NCI-H2171 treated with DMSO at 0.1 percent for 48 hours (cell line): ENCODE measurements around the gene CAPN5.
A peak's percentile ranks its signal among the peaks of the same experiment; 100 is the strongest.
"Not testable (repeated sequence)": the region's sequence is repeated elsewhere in the genome, so short reads cannot be mapped to it uniquely, and the experiment has no call there.

Experiments used
- DNase-seq: peaks from one replicate; lab custom pipeline; 2025; lab: John Stamatoyannopoulos, UW

Gene CAPN5

GRCh38 chr11:77044356-77044755, 22.4 kb upstream of the CAPN5 start:
- DNase-seq = no peak

- no peak for DNase-seq
Observed at GRCh38 chr11:77044886-77045285, 21.9 kb upstream of the CAPN5 start.

DNA sequence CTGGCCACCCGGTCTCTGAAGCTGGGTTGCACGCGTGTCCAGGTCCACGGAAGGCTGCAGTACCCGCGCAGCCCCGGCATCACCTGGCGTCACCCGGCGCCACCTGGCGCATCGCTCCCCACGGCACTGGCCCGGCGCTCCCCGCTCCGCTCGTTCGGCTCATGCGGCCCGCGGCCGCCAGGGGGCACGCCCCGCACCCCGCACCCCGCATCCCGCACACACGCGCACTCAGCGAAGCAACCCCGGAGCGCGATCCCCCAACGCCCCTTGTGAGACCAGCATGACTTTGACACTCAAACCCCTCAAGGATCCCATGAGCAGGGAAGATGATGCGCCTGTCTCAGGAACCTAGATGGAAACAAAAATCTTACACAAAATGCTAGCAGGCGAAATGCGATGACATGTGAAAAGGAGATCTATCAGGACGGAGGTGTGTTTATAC, 20.7 kb upstream of the CAPN5 start:
- no peak for DNase-seq

GRCh38 chr11:77047007-77047927, 19.5 kb upstream of the CAPN5 start:
- peak; percentile 91 for DNase-seq

- DNase-seq = not testable (repeated sequence)
Observed at GRCh38 chr11:77047928-77048446, 18.8 kb upstream of the CAPN5 start.

- DNase-seq = no peak
Observed at GRCh38 chr11:77049026-77049425, 17.7 kb upstream of the CAPN5 start.

DNA sequence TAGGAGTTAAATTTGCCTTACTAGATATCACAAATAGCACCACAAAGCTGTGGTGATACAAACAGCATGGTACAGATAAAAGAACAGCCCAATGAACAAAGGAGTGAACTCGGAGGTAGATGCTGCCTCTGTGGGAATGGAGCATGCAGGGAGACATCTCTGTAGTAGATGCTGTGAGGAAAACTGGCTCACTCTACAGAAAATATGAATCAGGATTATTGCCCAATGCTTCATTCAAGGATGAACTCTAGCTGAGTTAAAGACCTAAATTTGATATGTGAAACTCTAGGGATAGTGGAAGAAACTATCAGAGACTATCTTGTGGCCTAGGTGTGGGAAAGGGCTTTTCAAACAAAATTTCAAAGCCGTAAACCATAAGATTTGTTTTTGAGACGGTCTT, 15.3 kb upstream of the CAPN5 start:
- DNase-seq = no peak

GRCh38 chr11:77052518-77052917, 14.3 kb upstream of the CAPN5 start:
- no peak for DNase-seq

- no peak for DNase-seq
Observed at GRCh38 chr11:77053217-77054015, 13.4 kb upstream of the CAPN5 start.

GRCh38 chr11:77054084-77054483, 12.7 kb upstream of the CAPN5 start:
- DNase-seq = no peak

GRCh38 chr11:77055101-77055561, 11.6 kb upstream of the CAPN5 start:
- DNase-seq = no peak

DNA sequence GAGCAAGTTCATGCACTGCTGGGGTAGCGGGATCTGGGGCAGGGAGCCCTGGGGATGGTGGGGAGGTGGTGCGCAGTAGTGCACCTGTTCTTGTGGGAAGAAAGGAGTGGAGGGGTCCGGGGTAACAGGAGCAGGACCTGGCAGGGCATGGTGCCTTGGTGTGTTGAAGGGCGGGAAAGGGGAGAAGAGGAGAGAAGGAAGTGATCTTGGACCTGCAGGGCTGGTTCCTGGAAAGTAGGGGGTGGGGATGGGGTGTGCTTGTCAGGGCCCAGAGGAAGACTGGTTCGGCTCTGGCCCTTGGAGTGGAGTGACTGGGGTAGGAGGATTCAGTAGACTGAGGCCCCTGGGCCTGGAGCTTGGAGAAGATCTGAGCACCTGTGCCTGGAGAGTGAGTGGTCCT, 10.9 kb upstream of the CAPN5 start:
- no peak for DNase-seq

DNA sequence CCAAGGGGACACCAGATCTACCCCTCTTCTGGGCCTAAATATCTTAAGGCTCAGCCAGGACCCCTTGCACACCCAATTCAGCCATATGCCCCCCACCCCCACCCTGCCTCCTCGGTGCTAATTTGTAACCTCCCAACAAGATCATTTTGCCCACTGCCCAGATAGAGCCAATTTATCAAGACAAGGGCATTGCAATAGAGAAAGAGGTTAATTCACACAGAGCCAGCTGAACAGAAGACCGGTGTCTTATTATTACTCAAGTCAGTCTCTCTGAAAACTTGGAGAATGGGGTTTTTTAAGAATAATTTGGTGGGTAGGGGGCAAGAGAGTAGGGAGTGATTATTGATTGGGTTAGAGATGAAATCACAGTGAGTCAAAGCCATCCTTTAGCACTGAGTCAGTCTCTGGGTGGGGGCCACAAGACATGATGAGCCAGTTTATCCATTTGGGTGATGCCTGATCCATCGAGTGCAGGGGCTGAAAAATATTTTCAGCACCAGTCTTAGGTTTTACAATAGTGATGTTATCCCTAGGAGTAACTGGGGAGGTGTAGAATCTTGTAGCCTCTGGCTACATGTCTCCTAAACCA, 9.9 kb upstream of the CAPN5 start:
- DNase-seq = no peak

DNA sequence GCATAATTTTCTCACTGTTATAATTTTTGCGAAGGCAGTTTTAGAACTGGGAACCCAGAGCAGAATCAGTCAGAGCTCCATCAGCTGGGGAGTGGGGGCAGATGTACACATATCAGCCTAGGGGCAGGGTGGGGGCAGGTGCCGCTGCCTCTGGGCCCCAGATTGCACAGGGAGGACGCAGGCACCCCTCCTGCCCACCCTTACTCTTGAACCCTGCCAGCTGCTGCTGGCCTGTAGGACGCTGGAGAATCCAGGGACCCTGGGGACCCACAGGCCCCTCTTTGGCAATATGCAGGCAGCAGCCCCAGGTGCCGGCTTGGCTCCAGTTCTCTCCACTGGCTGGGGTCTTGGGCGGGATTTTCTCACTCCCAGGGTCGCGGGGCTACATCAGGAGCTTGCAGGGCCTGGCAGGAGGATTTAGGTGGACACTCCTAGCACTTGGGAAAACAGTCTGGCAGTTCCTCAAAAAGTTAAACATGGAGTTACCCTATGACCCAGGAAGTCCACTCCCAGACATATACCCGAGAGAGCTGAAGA, 8.8 kb upstream of the CAPN5 start:
- DNase-seq = no peak

GRCh38 chr11:77058900-77059299, 7.9 kb upstream of the CAPN5 start:
- no peak for DNase-seq

DNA sequence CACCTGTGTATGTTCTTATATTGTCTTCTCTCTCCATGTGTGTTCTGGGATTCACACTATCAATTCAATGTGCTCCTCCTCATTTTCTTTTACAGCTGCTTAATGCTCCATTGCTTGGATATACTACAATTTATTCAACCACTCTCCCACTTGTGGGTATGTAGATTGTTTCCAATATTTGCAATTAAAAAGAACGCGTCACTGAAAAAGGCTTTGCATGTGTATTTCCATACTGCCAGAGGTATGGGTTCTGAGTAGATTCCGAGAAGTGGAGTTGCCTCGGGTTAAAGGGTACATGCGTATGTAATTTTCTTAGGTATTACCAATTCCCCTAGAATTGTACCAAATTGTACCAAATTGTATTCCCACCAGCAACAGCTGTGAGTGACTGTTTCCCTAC, 7.0 kb upstream of the CAPN5 start:
- DNase-seq = no peak

DNA sequence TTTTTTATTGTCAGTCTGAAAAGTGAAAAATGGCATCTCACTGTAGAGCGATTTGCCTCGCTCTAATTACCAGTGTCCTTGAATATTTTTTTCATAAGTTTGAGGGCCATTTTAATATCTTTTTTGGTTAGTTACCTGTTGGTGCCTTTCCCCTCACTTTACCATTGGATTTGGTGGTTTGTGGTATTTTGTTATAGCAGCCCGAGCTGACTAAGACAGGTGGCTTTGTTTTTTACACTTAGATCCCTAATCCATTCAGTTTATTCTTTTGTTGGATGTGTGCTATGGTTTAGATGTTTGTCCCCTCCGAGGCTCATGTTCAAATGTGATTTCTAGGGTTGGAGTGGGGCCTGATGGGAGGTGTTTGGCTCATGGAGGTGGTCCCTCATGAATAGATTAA, 6.5 kb upstream of the CAPN5 start:
- DNase-seq = no peak

DNA sequence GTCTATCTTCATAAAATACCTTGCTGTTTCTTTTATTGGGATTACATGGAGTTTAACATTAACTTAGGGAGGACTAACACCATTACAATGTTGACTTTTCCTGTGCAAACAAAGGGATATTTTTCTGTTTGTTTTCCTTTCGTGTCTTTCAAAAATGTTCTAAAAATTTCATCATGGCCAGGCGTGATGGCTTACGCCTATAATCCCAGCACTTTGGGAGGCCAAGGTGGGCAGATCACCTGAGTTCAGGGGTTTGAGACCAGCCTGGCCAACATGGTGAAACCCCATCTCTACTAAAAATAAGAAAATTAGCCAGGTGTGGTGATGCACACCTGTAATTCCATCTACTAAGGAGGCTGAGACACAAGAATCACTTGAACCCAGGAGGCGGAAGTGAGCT, 5.5 kb upstream of the CAPN5 start:
- not testable (repeated sequence) for DNase-seq

- no peak for DNase-seq
Observed at GRCh38 chr11:77062924-77063323, 3.8 kb upstream of the CAPN5 start.

GRCh38 chr11:77063407-77063806, 3.4 kb upstream of the CAPN5 start:
- DNase-seq = no peak

- no peak for DNase-seq
Observed at GRCh38 chr11:77063861-77064260, 2.9 kb upstream of the CAPN5 start.

GRCh38 chr11:77064648-77065217, 2.0 kb upstream of the CAPN5 start:
- no peak for DNase-seq
